Measurements from ENCODE around the gene DOCK4.

DOCK4 gene

GRCh38 chr7:111873326-111873646 is 332.9 kb downstream of the DOCK4 start:
- no peak for DNase-seq

GRCh38 chr7:111872450-111873325 is 333.5 kb downstream of the DOCK4 start:
- no peak for DNase-seq

DNA sequence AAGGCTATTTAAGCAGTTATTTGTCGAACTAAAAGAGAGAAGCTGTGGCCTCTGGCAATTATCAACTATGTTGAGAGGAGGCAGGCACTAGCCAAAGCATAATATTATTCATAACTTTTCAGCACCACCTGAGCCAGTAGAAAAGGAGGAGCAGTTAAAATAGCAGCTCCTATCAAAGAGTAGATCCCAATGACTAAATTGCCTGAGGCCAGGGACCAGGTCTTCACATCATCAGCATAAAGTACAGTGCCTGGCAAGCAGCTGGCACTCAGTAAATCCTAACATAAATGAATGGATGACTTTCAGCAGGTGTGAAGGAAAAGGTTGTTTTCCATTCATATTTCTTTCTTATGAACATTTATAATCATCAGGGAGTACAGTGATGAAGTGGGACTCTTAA is 334.9 kb downstream of the DOCK4 start:
- DNase-seq, result no peak

DNA sequence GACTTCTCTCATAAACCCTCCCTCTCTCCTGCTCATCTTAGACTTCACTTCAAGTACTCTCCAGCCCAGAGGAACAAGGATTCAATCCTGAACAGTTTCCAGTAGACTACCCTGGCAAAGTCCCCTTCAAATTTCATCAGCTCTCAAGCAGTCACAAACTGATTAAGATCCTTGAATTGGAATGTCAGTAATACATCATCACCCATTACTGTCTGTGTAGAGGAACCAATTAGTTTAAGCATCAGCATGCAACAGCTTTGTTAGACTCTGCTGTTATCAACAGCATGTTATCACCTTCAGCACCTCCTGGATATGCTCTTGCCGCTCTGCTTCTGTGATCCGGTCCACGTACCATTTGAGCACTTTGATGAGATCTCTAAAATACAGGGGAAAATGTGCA is 336.9 kb downstream of the DOCK4 start:
- DNase-seq, result no peak

- no peak for DNase-seq
Observed at GRCh38 chr7:111867348-111867931, 338.8 kb downstream of the DOCK4 start.

DNA sequence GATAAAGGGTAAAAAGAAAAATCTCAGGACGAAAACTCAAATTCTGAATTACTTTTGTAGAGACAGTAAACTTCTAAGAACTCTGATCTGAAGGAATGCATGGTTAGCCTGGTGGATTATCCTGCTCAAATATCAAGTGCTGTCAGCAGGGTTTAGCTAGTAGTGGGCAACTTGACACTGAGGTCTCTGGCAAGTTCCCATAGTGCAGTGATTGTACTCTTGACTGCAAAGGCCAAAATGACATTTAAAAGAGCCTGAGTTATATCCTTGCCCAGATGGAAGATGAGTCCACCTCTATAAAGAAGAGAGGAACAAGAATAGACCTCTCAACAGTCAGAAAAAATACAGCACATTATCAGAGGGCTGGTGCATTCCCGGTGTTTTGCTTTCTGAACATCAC is 339.4 kb downstream of the DOCK4 start:
- no peak for DNase-seq

GRCh38 chr7:111865430-111865829 is 340.8 kb downstream of the DOCK4 start:
- DNase-seq, result no peak

DNA sequence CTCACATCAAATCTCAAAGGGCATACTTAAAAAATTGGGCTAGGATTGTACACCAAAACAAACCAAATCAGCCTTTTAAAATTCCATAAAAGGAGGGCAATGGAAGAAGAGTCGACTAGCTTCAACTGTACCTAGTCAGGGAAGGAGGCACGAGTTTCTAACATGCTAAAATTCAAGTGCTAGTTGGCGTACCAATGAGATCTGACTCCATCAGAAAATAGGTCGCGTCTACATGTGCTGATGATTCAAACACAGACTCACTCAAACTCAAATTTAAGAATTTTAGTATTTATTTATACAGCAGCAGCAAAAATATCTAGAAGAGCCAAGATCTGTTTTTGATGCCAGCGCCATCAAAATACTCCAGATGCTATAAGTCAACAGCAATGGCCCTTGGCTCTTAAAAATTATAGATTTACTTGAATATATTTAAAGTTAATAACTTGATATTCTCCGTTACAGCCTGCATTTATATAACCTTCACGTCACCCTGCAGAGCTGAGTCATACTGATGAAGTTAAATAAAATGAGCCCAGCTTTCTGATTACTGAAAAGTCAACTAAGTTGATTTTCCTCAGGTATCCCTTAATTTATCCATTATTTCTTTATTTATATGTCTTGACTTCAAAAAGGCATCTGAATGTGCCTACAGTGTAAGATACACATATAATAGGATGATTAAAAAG is 341.8 kb downstream of the DOCK4 start:
- no peak for DNase-seq

- no peak for DNase-seq
Observed at GRCh38 chr7:111863269-111863668, 342.9 kb downstream of the DOCK4 start.

- DNase-seq, result no peak
Observed at GRCh38 chr7:111860248-111860647, 346.0 kb downstream of the DOCK4 start.

DNA sequence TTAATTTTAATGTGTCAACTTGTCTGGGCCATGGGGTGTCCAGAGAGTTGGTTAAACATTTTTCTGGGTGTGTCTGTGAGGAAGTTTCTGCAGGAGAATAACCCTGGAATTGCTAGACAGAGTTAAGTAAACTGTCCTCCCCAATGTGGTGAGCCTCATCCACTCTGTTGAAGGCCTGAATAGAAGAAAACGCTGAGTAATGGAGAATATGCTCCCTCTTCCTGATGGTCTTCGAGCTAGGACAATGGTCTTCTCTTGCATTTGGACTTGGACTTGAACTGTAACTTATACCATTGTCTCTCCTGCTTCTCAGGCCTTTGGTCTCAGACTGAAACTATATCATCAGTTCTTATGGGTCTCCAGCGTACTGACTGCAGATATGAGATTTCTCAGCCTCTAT is 347.9 kb downstream of the DOCK4 start:
- no peak for DNase-seq

- no peak for DNase-seq
Observed at GRCh38 chr7:111855842-111856227, 350.4 kb downstream of the DOCK4 start.

- DNase-seq, result no peak
Observed at GRCh38 chr7:111855161-111855841, 350.9 kb downstream of the DOCK4 start.

- no peak for DNase-seq
Observed at GRCh38 chr7:111853201-111853990, 352.8 kb downstream of the DOCK4 start.

DNA sequence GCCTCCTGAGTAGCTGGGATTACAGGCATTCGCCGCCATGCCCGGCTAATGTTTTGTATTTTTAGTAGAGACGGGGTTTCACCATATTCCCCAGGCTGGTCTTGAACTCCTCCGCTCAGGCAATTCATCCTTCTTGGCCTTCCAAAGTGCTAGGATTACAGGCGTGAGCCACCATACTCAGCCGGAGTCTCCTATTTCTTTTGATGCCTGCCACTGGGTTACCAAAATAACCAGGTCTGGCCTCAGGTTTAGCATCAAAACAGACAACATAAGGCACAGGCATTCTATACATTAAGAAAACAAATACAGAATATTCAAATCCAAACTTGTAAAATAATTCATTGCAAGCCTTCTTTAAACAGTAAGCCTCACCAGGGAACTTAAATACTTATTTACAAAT is 354.1 kb downstream of the DOCK4 start:
- no peak for DNase-seq

DNA sequence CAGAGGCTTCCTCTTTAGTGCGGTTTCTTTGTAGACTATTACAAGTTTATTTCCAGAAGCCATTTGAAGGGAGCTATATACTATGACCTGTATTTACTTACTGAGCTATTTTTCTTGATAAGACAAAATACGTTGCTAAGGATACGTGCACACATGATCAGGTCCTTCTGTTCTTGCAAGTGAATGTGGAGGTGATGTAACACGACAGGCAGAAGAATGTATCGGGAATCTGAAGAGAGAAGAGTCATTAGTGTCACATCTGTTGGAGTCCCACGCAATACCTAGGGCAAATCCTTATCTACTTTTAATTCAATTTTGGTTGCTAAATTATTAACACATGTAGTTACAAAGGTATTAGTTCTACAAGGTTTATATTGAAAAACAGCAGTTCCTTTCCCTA is 359.3 kb downstream of the DOCK4 start:
- no peak for DNase-seq

DNA sequence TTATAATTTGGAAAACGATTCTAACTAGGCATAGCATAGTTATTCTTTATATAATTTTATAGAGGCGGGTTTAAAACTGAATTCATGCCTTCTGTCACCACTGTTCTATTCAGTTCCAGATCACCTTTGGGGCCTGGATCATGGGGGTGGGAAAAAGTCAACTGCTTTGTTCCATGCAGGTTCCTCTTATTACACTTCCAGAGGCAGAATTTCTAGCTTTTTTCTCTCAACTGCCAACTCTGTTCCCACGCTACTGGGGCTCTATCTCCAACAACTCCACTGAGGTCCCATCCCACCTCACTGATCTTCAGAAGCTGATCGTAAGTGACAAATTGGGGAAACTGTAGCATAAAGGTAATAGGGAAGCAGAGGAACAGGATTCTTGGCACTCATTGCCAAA is 360.3 kb downstream of the DOCK4 start:
- no peak for DNase-seq

DNA sequence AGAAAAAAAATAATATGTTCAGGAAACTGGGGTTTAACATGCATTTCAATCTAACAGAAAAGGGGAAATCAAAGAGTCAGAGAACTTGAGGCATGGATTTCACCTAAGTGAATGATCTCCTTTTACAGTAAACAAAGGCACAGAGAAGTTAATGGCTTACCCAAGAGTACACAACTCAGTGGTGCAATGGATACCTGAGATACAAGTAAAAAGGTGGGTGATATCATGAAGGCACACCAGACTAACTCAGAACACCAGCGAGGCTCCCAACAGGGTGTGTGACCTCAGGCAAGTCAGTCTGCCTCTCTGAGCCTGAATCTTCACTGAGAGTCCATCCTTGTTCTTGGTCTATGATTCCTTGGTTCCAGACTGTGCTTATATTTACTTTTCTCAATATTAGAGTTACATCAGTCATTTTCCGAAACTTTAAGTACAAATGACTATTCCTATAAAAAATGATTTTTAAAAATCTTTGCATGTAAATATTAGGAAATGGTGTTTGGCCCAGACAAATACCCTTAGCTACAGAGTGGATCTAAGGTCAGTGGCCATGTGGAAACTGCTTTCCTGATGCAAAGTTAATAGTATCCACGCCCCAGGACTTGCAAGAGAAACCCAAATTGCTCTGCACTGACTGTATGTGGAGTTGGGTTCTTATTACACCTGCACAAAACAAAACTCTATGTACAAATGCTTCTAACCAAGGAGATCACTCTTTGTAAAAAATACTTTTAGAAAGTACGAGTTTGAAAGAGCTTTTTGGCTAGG is 361.1 kb downstream of the DOCK4 start:
- no peak for DNase-seq

DNA sequence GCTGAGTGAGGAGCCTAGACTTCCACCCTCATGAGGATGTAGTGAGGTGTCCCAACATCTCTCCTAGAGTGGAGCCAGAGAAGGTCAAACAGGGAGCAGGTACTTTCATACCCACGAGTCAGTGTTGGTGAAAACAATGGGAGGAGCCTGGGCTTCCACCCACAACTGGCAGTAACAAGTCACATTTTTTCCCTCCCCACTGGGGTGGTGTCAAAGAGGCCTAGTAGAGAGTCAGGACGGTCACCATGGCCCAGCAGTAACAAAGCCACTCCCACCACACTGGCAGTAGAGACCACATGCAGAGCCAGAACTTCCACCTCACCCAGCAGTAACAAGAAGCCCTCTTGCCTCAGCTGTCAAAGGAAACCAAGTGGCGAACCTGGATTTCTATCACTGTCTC is 363.7 kb downstream of the DOCK4 start:
- DNase-seq, result no peak

DNA sequence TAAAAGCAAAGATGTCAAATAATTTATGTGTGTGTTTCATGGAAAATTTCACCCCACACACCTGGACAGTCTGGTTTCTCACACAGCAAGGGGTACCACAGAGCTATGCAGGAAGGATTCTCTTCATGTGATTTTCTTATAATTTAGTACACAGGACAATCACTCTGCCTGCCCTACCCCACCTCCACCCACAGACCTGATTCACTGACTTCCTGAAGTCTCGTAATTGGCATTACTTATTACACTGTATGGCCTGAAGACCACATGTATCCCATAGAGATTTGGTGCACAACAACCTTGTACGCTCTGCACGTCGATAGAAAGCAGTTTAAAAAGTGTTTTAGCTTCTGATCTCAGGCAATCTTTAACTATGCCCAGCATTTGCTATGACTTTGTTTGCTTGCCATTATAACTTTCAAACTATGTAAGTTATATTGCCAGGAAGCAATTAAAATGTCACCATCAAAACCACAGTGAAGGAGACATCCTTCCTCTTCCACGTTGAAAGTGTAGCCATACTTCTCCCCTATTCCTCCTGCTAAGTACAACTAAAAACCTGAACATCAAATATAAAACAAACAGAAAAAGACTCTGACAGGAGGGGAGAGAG is 364.5 kb downstream of the DOCK4 start:
- DNase-seq, result no peak

GRCh38 chr7:111840528-111840927 is 365.7 kb downstream of the DOCK4 start:
- no peak for DNase-seq

DNA sequence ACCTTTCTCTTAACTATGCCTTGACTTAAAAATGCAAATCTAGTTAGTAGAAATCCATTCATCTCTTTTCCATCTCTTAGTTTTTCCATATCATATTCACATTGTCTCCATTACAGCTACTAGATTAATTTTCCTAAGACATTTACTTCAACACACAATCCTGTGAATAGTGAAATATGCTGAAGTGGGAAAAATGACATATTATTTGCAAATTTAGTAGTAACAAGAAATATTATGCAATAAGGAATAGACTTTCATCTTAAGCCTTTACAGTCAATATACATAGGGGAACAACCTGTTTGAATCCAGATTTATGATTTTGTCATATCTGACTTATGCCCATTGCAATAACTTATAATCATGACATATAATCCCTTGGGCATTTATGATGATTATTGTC is 366.9 kb downstream of the DOCK4 start:
- no peak for DNase-seq
